Measurements from ENCODE around the gene CLTB. TPM values are rescaled to one million over a fixed set of nuclear protein-coding genes. Genes with fewer than 3 reads are reported as not detected.
"Not testable (repeated sequence)": the region's sequence is repeated elsewhere in the genome, so short reads cannot be mapped to it uniquely, and the experiment has no call there.

CLTB gene
- total RNA-seq, 2 experiments from 2014 or later, result 51.1 to 53.9 TPM

DNA sequence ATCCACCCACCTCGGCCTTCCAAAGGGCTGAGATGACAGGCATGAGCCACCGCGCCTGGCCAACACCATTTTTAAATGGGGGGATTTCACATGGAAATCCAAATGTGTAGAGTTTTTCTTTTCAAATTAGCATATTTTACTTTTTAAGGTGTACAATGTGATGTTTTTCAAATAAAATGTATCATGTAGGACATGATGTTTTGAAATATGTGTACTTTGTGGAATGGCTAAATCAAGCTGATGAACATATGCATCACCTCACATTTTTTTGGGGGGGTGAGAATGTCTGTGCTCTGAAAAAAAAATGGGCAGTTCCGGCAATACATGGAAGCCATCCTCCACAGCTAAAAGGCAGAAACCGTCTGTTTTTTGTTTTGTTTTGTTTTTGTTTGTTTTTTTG lies 28.4 kb upstream of the CLTB start:
- Mint-ChIP-seq H3K27me3 (ENCODE audit: low read depth) (no peaks in the 10 kb centered on the region), H3K36me3 (ENCODE audit: low read depth) (peaks cover 4% of the 10 kb centered on the region), H3K4me1 (ENCODE audit: low read depth) (peaks cover 20% of the 10 kb centered on the region), H3K27ac (no peak overlapping the region), H3K9me3 (no peaks in the 10 kb centered on the region), H3K4me3 (no peak overlapping the region)
- intact Hi-C loops (cut with micrococcal nuclease), result no loop called here
- CTCF ChIA-PET, result no interaction called here
- DNase-seq, result no peak

DNA sequence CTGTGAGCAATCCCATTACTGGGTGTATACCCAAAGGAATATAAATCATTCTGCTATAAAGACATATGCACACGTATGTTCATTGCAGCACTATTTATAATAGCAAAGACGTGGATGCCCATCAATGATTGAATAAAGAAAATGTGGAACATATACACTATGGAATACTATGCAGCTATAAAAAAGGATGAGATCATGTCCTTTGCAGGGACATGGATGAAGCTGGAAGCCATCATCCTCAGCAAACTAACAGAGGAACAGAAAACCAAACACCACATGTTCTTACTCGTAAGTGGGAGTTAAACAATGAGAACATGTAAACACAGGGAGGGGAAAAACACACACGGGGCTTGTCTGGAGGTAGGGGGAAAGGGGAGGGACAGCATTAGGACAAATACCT lies 26.6 kb upstream of the CLTB start:
- H3K27me3 Mint-ChIP-seq (ENCODE audit: low read depth); DNase-seq; H3K36me3 Mint-ChIP-seq (ENCODE audit: low read depth); H3K27ac Mint-ChIP-seq; H3K9me3 Mint-ChIP-seq; intact Hi-C loops (cut with micrococcal nuclease); H3K4me3 Mint-ChIP-seq: not testable (repeated sequence)
- CTCF ChIA-PET, result interaction anchor here (0.9 to 1.1 kb wide), 2 partner anchors 26 to 27 kb away, joined by 3 read pairs; partner anchors contain the start of gene CLTB
- H3K4me1 Mint-ChIP-seq (ENCODE audit: low read depth), result peaks cover 13% of the 10 kb centered on the region

DNA sequence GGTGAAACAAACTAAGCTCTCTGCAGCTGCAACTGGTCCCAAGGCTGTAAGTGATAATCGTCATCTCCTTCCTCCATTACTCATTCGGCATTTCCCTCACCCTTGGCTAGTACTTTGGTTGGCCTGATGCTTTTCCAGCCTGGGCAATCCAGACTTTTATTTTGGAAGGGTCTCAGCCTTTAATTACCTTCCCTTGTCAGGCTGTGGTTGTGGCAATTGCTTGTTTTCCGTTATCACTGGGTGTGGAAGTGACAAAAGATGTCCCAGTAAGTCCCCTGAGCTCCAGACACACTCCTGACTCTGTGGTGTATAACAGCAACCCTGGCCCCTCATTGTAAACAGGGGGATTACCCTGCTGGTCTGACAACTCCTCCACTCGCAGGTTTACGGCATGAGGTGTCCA lies 25.6 kb upstream of the CLTB start:
- no peaks in the 10 kb centered on the region for H3K36me3 Mint-ChIP-seq (ENCODE audit: low read depth)
- CTCF ChIA-PET, result interaction anchor here (1.1 kb wide), 2 partner anchors 26 to 132 kb away, joined by 3 read pairs; partner anchors contain the start of gene CLTB
- intact Hi-C loops (cut with micrococcal nuclease), result no loop called here
- H3K27ac Mint-ChIP-seq, result no peak overlapping the region
- H3K27me3 Mint-ChIP-seq (ENCODE audit: low read depth), result no peaks in the 10 kb centered on the region
- no peak for DNase-seq
- no peak overlapping the region for H3K4me3 Mint-ChIP-seq
- H3K9me3 Mint-ChIP-seq, result no peaks in the 10 kb centered on the region
- H3K4me1 Mint-ChIP-seq (ENCODE audit: low read depth), result peaks cover 13% of the 10 kb centered on the region

DNA sequence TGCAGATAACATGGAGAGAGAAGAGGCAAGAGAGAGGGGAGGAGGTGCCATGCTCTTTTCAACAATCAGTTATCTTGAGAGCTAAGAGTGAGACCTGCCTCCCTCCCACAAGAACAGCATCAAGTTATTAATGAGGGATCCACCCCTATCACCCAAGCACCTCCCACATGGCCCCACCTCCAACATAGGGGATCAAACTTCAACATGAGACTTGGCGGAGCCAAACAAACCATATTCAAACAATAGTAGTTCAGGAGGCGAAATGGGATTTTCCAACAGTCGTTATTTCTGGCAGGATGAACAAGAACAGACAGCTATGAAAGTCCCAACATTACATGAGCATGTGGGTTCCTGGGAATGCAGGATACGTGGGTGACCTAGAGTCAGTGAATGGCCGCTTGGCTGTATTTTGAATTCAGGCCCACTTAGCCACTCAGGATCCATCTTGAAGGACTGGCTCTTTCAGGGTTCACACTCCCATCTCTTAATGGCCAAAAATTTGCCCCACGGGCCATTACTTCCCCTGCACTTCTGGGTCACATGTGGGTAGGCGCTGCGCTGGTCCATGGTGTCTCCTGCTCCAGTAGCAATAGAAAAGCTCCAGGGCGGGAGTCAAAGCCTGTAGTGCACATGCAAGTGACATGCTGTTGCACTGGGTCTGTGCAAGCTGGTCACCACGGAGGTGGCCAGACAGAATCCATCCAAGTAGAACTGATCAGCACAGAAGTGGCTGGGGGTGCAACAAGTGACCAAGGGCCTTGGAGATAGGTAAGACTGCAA lies 24.8 kb upstream of the CLTB start:
- Mint-ChIP-seq H3K27me3 (ENCODE audit: low read depth) (no peaks in the 10 kb centered on the region), H3K36me3 (ENCODE audit: low read depth) (no peaks in the 10 kb centered on the region), H3K9me3 (no peaks in the 10 kb centered on the region), H3K4me1 (ENCODE audit: low read depth) (peaks cover 13% of the 10 kb centered on the region), H3K4me3 (no peak overlapping the region), H3K27ac (no peak overlapping the region)
- intact Hi-C loops (cut with micrococcal nuclease), result no loop called here
- no peak for DNase-seq
- CTCF ChIA-PET, result interaction anchor here (1.1 kb wide), 1 partner anchor 133 kb away, joined by 3 read pairs; no protein-coding TSS in a partner anchor

DNA sequence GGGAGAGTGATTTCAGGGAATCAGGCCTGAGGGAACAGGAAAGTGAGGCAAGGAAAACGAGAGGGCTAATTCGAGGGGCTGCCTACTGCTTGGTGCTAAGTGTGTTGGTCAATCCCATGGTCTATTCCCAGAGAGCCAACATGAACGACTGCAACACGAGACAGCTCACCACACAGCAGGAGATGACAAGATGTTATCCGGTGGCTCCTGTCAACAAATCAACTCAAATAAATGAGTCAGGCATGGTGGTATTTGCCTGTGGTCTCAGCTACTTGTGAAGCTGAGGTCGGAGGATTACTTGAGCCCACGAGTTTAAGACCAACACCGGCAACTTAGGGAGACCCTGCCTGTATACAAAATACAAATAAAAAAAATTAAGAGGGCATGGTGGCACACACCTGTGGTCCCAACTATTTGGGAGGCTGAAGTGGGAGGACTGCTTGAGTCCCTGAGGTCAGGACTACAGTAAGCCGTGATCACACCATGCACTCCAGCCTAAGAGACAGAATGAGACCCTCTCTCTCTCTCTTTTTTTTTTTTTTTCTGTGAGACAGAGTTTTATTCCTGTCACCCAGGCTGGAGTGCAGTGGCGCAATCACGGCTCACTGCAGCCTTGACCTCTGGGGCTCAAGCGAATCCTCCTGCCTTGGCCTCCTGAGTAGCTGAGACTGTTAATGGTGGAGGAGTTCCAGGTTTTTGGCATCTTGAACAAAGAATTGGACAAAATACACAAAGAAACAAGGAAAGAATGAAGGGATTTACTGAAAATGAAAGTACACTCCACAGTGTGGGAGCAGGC lies 22.8 kb upstream of the CLTB start:
- Mint-ChIP-seq H3K27me3 (ENCODE audit: low read depth) (no peaks in the 10 kb centered on the region), H3K4me3 (no peak overlapping the region), H3K27ac (no peak overlapping the region), H3K36me3 (ENCODE audit: low read depth) (no peaks in the 10 kb centered on the region), H3K9me3 (no peaks in the 10 kb centered on the region), H3K4me1 (ENCODE audit: low read depth) (peaks cover 10% of the 10 kb centered on the region)
- no peak for DNase-seq
- CTCF ChIA-PET, result interaction anchor here (1.9 kb wide), 1 partner anchor 9 kb away, joined by 9 read pairs; the partner anchor contains the start of gene FAF2
- intact Hi-C loops (cut with micrococcal nuclease), result loop anchor here (1.0 kb wide), 1 partner anchor 21 kb away; no protein-coding TSS in a partner anchor

DNA sequence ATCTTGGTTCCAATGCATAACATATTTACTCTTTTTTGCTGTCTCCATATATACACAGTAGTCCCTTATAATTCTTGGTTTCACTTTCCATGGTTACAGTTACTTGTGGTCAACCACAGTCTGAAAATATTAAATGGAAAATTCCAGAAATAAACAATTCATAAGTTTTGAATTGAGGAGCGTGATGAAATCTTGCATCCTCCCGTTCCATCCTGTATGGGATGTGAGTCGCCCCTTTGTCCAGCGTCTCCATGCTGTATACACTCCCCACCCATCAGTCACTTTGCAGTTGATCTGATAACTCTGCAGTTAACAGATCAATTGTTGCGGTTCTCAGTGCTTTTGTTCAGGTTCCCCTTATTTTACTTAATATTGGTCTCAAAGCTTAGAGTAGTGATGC lies 20.3 kb upstream of the CLTB start:
- Mint-ChIP-seq H3K27me3 (ENCODE audit: low read depth) (no peaks in the 10 kb centered on the region), H3K4me3 (peak overlapping the region; percentile 37), H3K36me3 (ENCODE audit: low read depth) (no peaks in the 10 kb centered on the region), H3K4me1 (ENCODE audit: low read depth) (peaks cover 10% of the 10 kb centered on the region), H3K9me3 (no peaks in the 10 kb centered on the region), H3K27ac (no peak overlapping the region)
- intact Hi-C loops (cut with micrococcal nuclease), result no loop called here
- CTCF ChIA-PET, result interaction anchor here (0.6 to 1.1 kb wide), 3 partner anchors 11 to 116 kb away, joined by 3 to 4 read pairs (median 3); no protein-coding TSS in a partner anchor
- DNase-seq, result peak; percentile 18

DNA sequence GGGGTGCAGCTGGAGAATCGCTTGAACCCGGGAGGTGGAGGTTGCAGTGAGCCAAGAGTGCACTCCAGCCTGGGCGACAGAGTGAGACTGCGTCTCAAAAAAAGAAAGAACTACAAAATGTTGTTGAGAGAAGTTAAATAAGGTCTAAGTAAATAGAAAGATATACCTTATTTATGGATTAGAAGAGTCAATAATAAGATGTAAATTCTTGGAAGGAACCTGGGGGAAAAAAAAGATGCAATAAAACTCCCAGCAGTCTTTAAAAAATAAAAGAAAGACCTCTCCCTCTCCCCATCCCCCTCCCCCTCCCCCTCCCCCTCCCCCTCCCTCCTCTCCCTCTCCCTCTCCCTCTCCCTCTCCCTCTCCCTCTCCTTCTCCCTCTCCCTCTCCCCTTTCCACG lies 16.4 kb upstream of the CLTB start:
- CTCF ChIA-PET, result no interaction called here
- Mint-ChIP-seq H3K9me3 (no peaks in the 10 kb centered on the region), H3K4me3 (no peak overlapping the region), H3K27me3 (ENCODE audit: low read depth) (peaks cover 1% of the 10 kb centered on the region), H3K36me3 (ENCODE audit: low read depth) (no peaks in the 10 kb centered on the region), H3K27ac (no peak overlapping the region), H3K4me1 (ENCODE audit: low read depth) (peaks cover 10% of the 10 kb centered on the region)
- intact Hi-C loops (cut with micrococcal nuclease), result no loop called here
- DNase-seq, result no peak

DNA sequence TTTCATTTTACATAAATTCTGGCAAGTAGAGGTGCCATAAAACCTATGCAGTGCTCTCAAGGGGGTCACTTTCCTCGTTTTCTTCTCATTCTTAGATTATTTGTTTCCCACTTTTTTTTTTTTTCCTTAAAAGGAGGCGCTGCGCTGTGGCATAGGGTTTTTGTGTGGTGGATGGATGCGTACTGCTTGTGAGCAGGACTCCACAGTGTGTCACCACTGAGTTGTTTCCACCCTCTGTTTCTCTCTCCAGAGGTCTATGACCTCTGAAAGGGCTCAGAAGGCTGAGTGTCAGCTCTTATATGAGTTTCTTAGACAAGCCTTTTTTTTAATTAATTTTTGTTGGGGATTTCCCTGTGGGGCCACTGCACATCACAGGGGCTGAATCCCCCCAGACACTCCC lies 13.6 kb upstream of the CLTB start:
- Mint-ChIP-seq H3K36me3 (ENCODE audit: low read depth) (no peaks in the 10 kb centered on the region), H3K27me3 (ENCODE audit: low read depth) (peaks cover 4% of the 10 kb centered on the region), H3K4me1 (ENCODE audit: low read depth) (no peaks in the 10 kb centered on the region), H3K27ac (no peak overlapping the region), H3K4me3 (no peak overlapping the region), H3K9me3 (peaks cover 4% of the 10 kb centered on the region)
- intact Hi-C loops (cut with micrococcal nuclease), result no loop called here
- CTCF ChIA-PET, result interaction anchor here (0.9 to 1.9 kb wide), 3 partner anchors 13 to 114 kb away, joined by 3 to 7 read pairs (median 5); no protein-coding TSS in a partner anchor
- no peak for DNase-seq

DNA sequence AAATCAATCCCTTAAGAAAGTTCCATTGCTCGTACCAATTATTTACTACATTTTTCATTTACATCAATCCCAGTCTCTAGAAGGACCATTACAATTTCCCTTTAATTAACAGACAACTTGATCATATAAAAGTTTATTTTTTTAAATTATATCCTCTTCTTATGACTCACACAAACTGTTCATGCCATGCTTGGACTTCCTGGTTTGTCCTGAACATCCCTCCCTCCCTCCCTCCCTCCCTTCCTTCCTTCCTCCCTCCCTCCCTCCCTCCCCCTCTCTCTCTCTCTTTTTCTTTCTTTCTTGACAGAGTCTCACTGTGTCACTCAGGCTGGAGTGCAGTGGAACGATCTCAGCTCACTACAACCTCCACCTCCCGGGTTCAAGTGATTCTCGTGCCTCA lies 11.6 kb upstream of the CLTB start:
- peaks cover 4% of the 10 kb centered on the region for H3K9me3 Mint-ChIP-seq
- no peaks in the 10 kb centered on the region for H3K36me3 Mint-ChIP-seq (ENCODE audit: low read depth)
- H3K4me3 Mint-ChIP-seq, result no peak overlapping the region
- CTCF ChIA-PET, result interaction anchor here (1.9 kb wide), 1 partner anchor 11 kb away, joined by 7 read pairs; no protein-coding TSS in a partner anchor
- no peaks in the 10 kb centered on the region for H3K4me1 Mint-ChIP-seq (ENCODE audit: low read depth)
- intact Hi-C loops (cut with micrococcal nuclease), result no loop called here
- no peak overlapping the region for H3K27ac Mint-ChIP-seq
- peaks cover 4% of the 10 kb centered on the region for H3K27me3 Mint-ChIP-seq (ENCODE audit: low read depth)
- no peak for DNase-seq

DNA sequence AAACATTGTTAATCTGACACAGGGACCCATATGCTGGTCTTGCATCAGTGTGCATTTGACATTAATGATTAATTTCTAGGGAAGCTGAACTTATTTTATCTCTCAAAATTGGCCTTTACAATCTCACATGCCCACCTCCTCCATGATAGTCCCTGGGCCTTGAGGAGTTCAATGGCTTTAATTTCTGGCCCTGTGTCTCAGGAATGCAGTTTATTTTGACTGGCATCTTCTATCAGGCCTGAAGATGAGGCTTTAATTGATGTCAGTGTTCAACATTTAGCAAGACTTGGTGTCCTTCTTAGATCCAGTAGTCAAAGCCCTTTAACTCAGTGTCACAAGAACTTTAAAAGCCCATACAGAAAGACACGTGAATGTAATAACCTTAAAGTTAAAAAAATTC lies 10.5 kb upstream of the CLTB start:
- no peak overlapping the region for H3K4me3 Mint-ChIP-seq
- no peak overlapping the region for H3K27ac Mint-ChIP-seq
- H3K36me3 Mint-ChIP-seq (ENCODE audit: low read depth), result no peaks in the 10 kb centered on the region
- peaks cover 4% of the 10 kb centered on the region for H3K9me3 Mint-ChIP-seq
- CTCF ChIA-PET, result no interaction called here
- no peak for DNase-seq
- intact Hi-C loops (cut with micrococcal nuclease), result no loop called here
- peaks cover 4% of the 10 kb centered on the region for H3K27me3 Mint-ChIP-seq (ENCODE audit: low read depth)
- no peaks in the 10 kb centered on the region for H3K4me1 Mint-ChIP-seq (ENCODE audit: low read depth)

DNA sequence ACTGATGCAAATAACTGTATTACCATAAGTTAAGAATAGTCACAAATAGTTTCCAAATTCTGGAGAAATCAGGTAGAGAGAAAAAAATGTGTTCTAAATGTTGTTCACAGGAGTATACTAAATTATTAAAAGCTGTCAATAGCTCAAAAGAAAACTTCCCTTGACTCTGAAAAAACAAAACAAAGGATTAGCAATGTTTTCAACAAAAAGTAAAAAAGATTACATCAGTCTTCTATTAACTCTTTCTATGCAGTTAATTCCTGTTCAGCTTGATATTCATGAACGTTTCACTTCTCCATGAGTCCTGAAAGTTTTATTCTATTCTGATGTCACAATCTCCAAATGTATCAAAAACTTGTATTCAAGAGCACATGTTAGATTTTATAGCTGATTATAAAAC lies 9.5 kb upstream of the CLTB start:
- intact Hi-C loops (cut with micrococcal nuclease), result no loop called here
- Mint-ChIP-seq H3K36me3 (ENCODE audit: low read depth) (no peaks in the 10 kb centered on the region), H3K4me3 (no peak overlapping the region), H3K4me1 (ENCODE audit: low read depth) (no peaks in the 10 kb centered on the region), H3K27me3 (ENCODE audit: low read depth) (peaks cover 4% of the 10 kb centered on the region), H3K9me3 (peaks cover 7% of the 10 kb centered on the region), H3K27ac (peak overlapping the region; percentile 56)
- CTCF ChIA-PET, result interaction anchor here (0.6 kb wide), 2 partner anchors 12 to 23 kb away, joined by 3 read pairs; no protein-coding TSS in a partner anchor
- no peak for DNase-seq

DNA sequence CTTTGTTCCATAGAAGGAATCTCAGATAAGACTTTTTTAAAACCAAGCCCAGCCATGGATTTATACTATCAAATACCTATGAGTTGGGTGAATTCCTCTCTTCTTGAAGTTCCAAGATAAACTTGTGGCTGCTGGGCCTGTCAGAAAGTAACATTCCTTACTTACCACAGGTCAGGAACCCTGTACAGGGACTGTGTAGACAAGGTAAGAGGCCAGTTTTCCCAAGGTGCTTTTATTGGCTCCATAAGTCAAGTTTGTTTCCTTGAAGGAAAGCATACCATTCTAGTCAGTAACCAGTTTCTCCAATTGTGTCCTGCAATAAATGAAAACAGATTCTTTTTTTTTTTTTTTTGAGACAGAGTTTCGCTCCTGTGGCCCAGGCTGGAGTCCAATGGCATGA lies 8.8 kb upstream of the CLTB start:
- intact Hi-C loops (cut with micrococcal nuclease), result no loop called here
- CTCF ChIA-PET, result no interaction called here
- DNase-seq, result no peak
- H3K4me1 Mint-ChIP-seq (ENCODE audit: low read depth), result no peaks in the 10 kb centered on the region
- no peaks in the 10 kb centered on the region for H3K36me3 Mint-ChIP-seq (ENCODE audit: low read depth)
- H3K9me3 Mint-ChIP-seq, result peaks cover 7% of the 10 kb centered on the region
- H3K27me3 Mint-ChIP-seq (ENCODE audit: low read depth), result peaks cover 3% of the 10 kb centered on the region
- no peak overlapping the region for H3K27ac Mint-ChIP-seq
- H3K4me3 Mint-ChIP-seq, result no peak overlapping the region

All from activated naive CD4-positive, alpha-beta T cell treated with anti-CD3 and anti-CD28 coated beads for 36 hours (primary cell).